ENCODE data around the gene RUFY2.
"Not testable (repeated sequence)": the region's sequence is repeated elsewhere in the genome, so short reads cannot be mapped to it uniquely, and the experiment has no call there.

Gene RUFY2

GRCh38 chr10:68406815-68407548 lies at the start of gene RUFY2:
TSS of gene RUFY2 (minus strand) at chr10:68407277. CDS start at chr10:68407189, 88 bp downstream.
- H3K4me3 ChIP-seq (ENCODE audit: low read length), result peak within 1 kb of the TSS; percentile 67

GRCh38 chr10:68449698-68450097 lies 42.6 kb upstream of the RUFY2 start:
- not testable (repeated sequence) for H3K36me3 ChIP-seq (ENCODE audit: control insufficient read depth, insufficient read depth, low read length); H3K4me1 ChIP-seq (ENCODE audit: control insufficient read depth, insufficient read depth, low read length); H3K4me3 ChIP-seq (ENCODE audit: low read length); H3K27me3 ChIP-seq (ENCODE audit: control insufficient read depth, insufficient read depth, low read length); H3K9ac ChIP-seq (ENCODE audit: low read length); H3K9me3 ChIP-seq (ENCODE audit: control insufficient read depth, low read length)

More at GRCh38 chr10:68406815-68407548, at the start of gene RUFY2:
- Histone ChIP-seq H3K9ac (ENCODE audit: low read length) (peak within 1 kb of the TSS; percentile 98), H3K36me3 (ENCODE audit: control insufficient read depth, insufficient read depth, low read length) (no peaks in the 10 kb centered on the region), H3K27me3 (ENCODE audit: control insufficient read depth, insufficient read depth, low read length) (no peaks in the 10 kb centered on the region), H3K9me3 (ENCODE audit: control insufficient read depth, low read length) (no peaks in the 10 kb centered on the region), H3K4me1 (ENCODE audit: control insufficient read depth, insufficient read depth, low read length) (no peaks in the 10 kb centered on the region)

GRCh38 chr10:68446179-68446578 lies 39.1 kb upstream of the RUFY2 start:
- no peak overlapping the region for H3K9ac ChIP-seq (ENCODE audit: low read length)
- no peak overlapping the region for H3K4me3 ChIP-seq (ENCODE audit: low read length)
- no peaks in the 10 kb centered on the region for H3K9me3 ChIP-seq (ENCODE audit: control insufficient read depth, low read length)
- no peaks in the 10 kb centered on the region for H3K27me3 ChIP-seq (ENCODE audit: control insufficient read depth, insufficient read depth, low read length)
- no peaks in the 10 kb centered on the region for H3K4me1 ChIP-seq (ENCODE audit: control insufficient read depth, insufficient read depth, low read length)
- H3K36me3 ChIP-seq (ENCODE audit: control insufficient read depth, insufficient read depth, low read length), result no peaks in the 10 kb centered on the region

GRCh38 chr10:68442971-68443370 lies 35.9 kb upstream of the RUFY2 start:
- H3K9me3 ChIP-seq (ENCODE audit: control insufficient read depth, low read length), result no peaks in the 10 kb centered on the region
- H3K27me3 ChIP-seq (ENCODE audit: control insufficient read depth, insufficient read depth, low read length), result no peaks in the 10 kb centered on the region
- no peak overlapping the region for H3K9ac ChIP-seq (ENCODE audit: low read length)
- no peak overlapping the region for H3K4me3 ChIP-seq (ENCODE audit: low read length)
- no peaks in the 10 kb centered on the region for H3K36me3 ChIP-seq (ENCODE audit: control insufficient read depth, insufficient read depth, low read length)
- no peaks in the 10 kb centered on the region for H3K4me1 ChIP-seq (ENCODE audit: control insufficient read depth, insufficient read depth, low read length)

GRCh38 chr10:68440898-68441297 lies 33.8 kb upstream of the RUFY2 start:
- no peak overlapping the region for H3K4me3 ChIP-seq (ENCODE audit: low read length)
- no peaks in the 10 kb centered on the region for H3K9me3 ChIP-seq (ENCODE audit: control insufficient read depth, low read length)
- H3K4me1 ChIP-seq (ENCODE audit: control insufficient read depth, insufficient read depth, low read length), result no peaks in the 10 kb centered on the region
- H3K9ac ChIP-seq (ENCODE audit: low read length), result no peak overlapping the region
- no peaks in the 10 kb centered on the region for H3K27me3 ChIP-seq (ENCODE audit: control insufficient read depth, insufficient read depth, low read length)
- no peaks in the 10 kb centered on the region for H3K36me3 ChIP-seq (ENCODE audit: control insufficient read depth, insufficient read depth, low read length)

- Histone ChIP-seq H3K9me3 (ENCODE audit: control insufficient read depth, low read length) (no peaks in the 10 kb centered on the region), H3K27me3 (ENCODE audit: control insufficient read depth, insufficient read depth, low read length) (no peaks in the 10 kb centered on the region), H3K4me3 (ENCODE audit: low read length) (no peak overlapping the region), H3K9ac (ENCODE audit: low read length) (no peak overlapping the region), H3K4me1 (ENCODE audit: control insufficient read depth, insufficient read depth, low read length) (no peaks in the 10 kb centered on the region), H3K36me3 (ENCODE audit: control insufficient read depth, insufficient read depth, low read length) (no peaks in the 10 kb centered on the region)
Observed at GRCh38 chr10:68435803-68436202, 28.7 kb upstream of the RUFY2 start.

GRCh38 chr10:68434657-68435056 lies 27.6 kb upstream of the RUFY2 start:
- H3K36me3 ChIP-seq (ENCODE audit: control insufficient read depth, insufficient read depth, low read length), result no peaks in the 10 kb centered on the region
- H3K4me3 ChIP-seq (ENCODE audit: low read length), result no peak overlapping the region
- H3K27me3 ChIP-seq (ENCODE audit: control insufficient read depth, insufficient read depth, low read length), result no peaks in the 10 kb centered on the region
- H3K9ac ChIP-seq (ENCODE audit: low read length), result no peak overlapping the region
- no peaks in the 10 kb centered on the region for H3K4me1 ChIP-seq (ENCODE audit: control insufficient read depth, insufficient read depth, low read length)
- no peaks in the 10 kb centered on the region for H3K9me3 ChIP-seq (ENCODE audit: control insufficient read depth, low read length)

- no peaks in the 10 kb centered on the region for H3K36me3 ChIP-seq (ENCODE audit: control insufficient read depth, insufficient read depth, low read length)
Observed at GRCh38 chr10:68428396-68429104, 21.5 kb upstream of the RUFY2 start.

GRCh38 chr10:68424454-68425014 lies 17.5 kb upstream of the RUFY2 start:
- no peaks in the 10 kb centered on the region for H3K27me3 ChIP-seq (ENCODE audit: control insufficient read depth, insufficient read depth, low read length)
- H3K4me1 ChIP-seq (ENCODE audit: control insufficient read depth, insufficient read depth, low read length), result no peaks in the 10 kb centered on the region
- H3K9ac ChIP-seq (ENCODE audit: low read length), result no peak overlapping the region
- H3K9me3 ChIP-seq (ENCODE audit: control insufficient read depth, low read length), result no peaks in the 10 kb centered on the region
- no peak overlapping the region for H3K4me3 ChIP-seq (ENCODE audit: low read length)
- H3K36me3 ChIP-seq (ENCODE audit: control insufficient read depth, insufficient read depth, low read length), result no peaks in the 10 kb centered on the region

More at GRCh38 chr10:68428396-68429104, 21.5 kb upstream of the RUFY2 start:
- Histone ChIP-seq H3K4me1 (ENCODE audit: control insufficient read depth, insufficient read depth, low read length) (no peaks in the 10 kb centered on the region), H3K9ac (ENCODE audit: low read length) (no peak overlapping the region), H3K9me3 (ENCODE audit: control insufficient read depth, low read length) (no peaks in the 10 kb centered on the region), H3K27me3 (ENCODE audit: control insufficient read depth, insufficient read depth, low read length) (no peaks in the 10 kb centered on the region), H3K4me3 (ENCODE audit: low read length) (no peak overlapping the region)

GRCh38 chr10:68423522-68423921 lies 16.4 kb upstream of the RUFY2 start:
- Histone ChIP-seq H3K4me1 (ENCODE audit: control insufficient read depth, insufficient read depth, low read length) (no peaks in the 10 kb centered on the region), H3K9ac (ENCODE audit: low read length) (no peak overlapping the region), H3K36me3 (ENCODE audit: control insufficient read depth, insufficient read depth, low read length) (no peaks in the 10 kb centered on the region), H3K4me3 (ENCODE audit: low read length) (no peak overlapping the region), H3K9me3 (ENCODE audit: control insufficient read depth, low read length) (no peaks in the 10 kb centered on the region), H3K27me3 (ENCODE audit: control insufficient read depth, insufficient read depth, low read length) (no peaks in the 10 kb centered on the region)

GRCh38 chr10:68419376-68419775 lies 12.3 kb upstream of the RUFY2 start:
- no peak overlapping the region for H3K9ac ChIP-seq (ENCODE audit: low read length)
- no peaks in the 10 kb centered on the region for H3K36me3 ChIP-seq (ENCODE audit: control insufficient read depth, insufficient read depth, low read length)
- H3K9me3 ChIP-seq (ENCODE audit: control insufficient read depth, low read length), result no peaks in the 10 kb centered on the region
- no peaks in the 10 kb centered on the region for H3K4me1 ChIP-seq (ENCODE audit: control insufficient read depth, insufficient read depth, low read length)
- H3K27me3 ChIP-seq (ENCODE audit: control insufficient read depth, insufficient read depth, low read length), result no peaks in the 10 kb centered on the region
- H3K4me3 ChIP-seq (ENCODE audit: low read length), result no peak overlapping the region

- Histone ChIP-seq H3K4me3 (ENCODE audit: low read length) (no peak overlapping the region), H3K4me1 (ENCODE audit: control insufficient read depth, insufficient read depth, low read length) (no peaks in the 10 kb centered on the region), H3K9me3 (ENCODE audit: control insufficient read depth, low read length) (no peaks in the 10 kb centered on the region), H3K36me3 (ENCODE audit: control insufficient read depth, insufficient read depth, low read length) (no peaks in the 10 kb centered on the region), H3K27me3 (ENCODE audit: control insufficient read depth, insufficient read depth, low read length) (no peaks in the 10 kb centered on the region), H3K9ac (ENCODE audit: low read length) (no peak overlapping the region)
Observed at GRCh38 chr10:68408898-68409518, 1.9 kb upstream of the RUFY2 start.
